Fibroblast of lung (primary cell): Measurements from ENCODE around the gene LTK. TPM values are rescaled to one million over a fixed set of nuclear protein-coding genes. Genes with fewer than 3 reads are reported as not detected.

Source experiments
- DNase-seq, 2 donors: peaks; one replicate each; pipeline versions ENCODE4 v3.0.0 to v3.0.0-alpha.2; 2010; ENCODE audit warnings: low read depth in 2 of 2
- H2AFZ ChIP-seq: 2 replicates; pipeline ENCODE4 v1.5.1; 2012; ENCODE audit warnings: low read length, control low read depth, inconsistent platforms
- H3K27ac ChIP-seq: 2 replicates; pipeline ENCODE4 v1.5.1; 2011; ENCODE audit warnings: low read length, control low read depth; ENCODE audit not compliant: insufficient read depth
- H3K27me3 ChIP-seq: 2 replicates; pipeline ENCODE4 v1.5.1; 2011; ENCODE audit warnings: mild to moderate bottlenecking, low read length; ENCODE audit not compliant: control insufficient read depth, insufficient read depth
- H3K36me3 ChIP-seq: 2 replicates; pipeline ENCODE4 v1.5.1; 2011; ENCODE audit warnings: low read length; ENCODE audit not compliant: control insufficient read depth, insufficient read depth
- H3K4me1 ChIP-seq: 2 replicates; pipeline ENCODE4 v1.5.1; 2011; ENCODE audit warnings: low read length; ENCODE audit not compliant: control insufficient read depth, insufficient read depth; ENCODE audit errors: extremely low read depth
- H3K4me2 ChIP-seq: 2 replicates; pipeline ENCODE4 v1.5.1; 2011; ENCODE audit warnings: low read length, control low read depth; ENCODE audit not compliant: insufficient read depth; ENCODE audit errors: extremely low read depth
- H3K4me3 ChIP-seq, 4 experiments: fragments of 200-600 bp in 1 of 4; sonication (generic) in 1 of 4; replicated peaks in 1 of 4; 2 replicates each; pipeline ENCODE4 v1.5.1; 2011 to 2016; ENCODE audit warnings: low read length in 4 of 4, low read depth in 3 of 4, mild to moderate bottlenecking in 3 of 4, control low read depth in 2 of 4, inconsistent platforms in 1 of 4, mixed read lengths in 1 of 4; ENCODE audit not compliant: insufficient read depth in 1 of 4; ENCODE audit errors: control extremely low read depth in 1 of 4
- H3K79me2 ChIP-seq: 2 replicates; pipeline ENCODE4 v1.5.1; 2012; ENCODE audit warnings: mild to moderate bottlenecking, low read length, inconsistent platforms; ENCODE audit not compliant: control insufficient read depth, insufficient read depth
- H3K9ac ChIP-seq: 2 replicates; pipeline ENCODE4 v1.5.1; 2011; ENCODE audit warnings: mild to moderate bottlenecking, low read length, control low read depth; ENCODE audit not compliant: insufficient read depth
- H3K9me3 ChIP-seq: 2 replicates; pipeline ENCODE4 v1.5.1; 2012; ENCODE audit warnings: low read depth, low read length; ENCODE audit not compliant: control insufficient read depth, insufficient read depth
- H4K20me1 ChIP-seq: 2 replicates; pipeline ENCODE4 v1.5.1; 2011; ENCODE audit warnings: low read length; ENCODE audit not compliant: control insufficient read depth, insufficient read depth; ENCODE audit errors: extremely low read depth
- CTCF ChIP-seq, 2 donors: IDR thresholded peaks in 1 of 2; conservative IDR thresholded peaks in 1 of 2; 1 replicate in 1 of 2; 2 replicates in 1 of 2; pipeline ENCODE4 v1.5.1; 2011 to 2012; ENCODE audit warnings: low read length in 2 of 2, control low read depth in 1 of 2, inconsistent platforms in 1 of 2, low read depth in 1 of 2, mild to moderate bottlenecking in 1 of 2
- EZH2 ChIP-seq: IDR thresholded peaks from 2 replicates; pipeline ENCODE4 v1.5.1; 2012; ENCODE audit warnings: low read length, control low read depth, mild to moderate bottlenecking; ENCODE audit errors: missing control alignments
- polyA plus RNA-seq, 2 donors: library from polyadenylated mRNA; depleted of rRNA in 1 of 2; stranded (reverse) in 1 of 2; unstranded in 1 of 2; fragments of >200 nt; gene quantifications; 2 replicates each; pipeline ENCODE4 v1.2.1, GENCODE V29; 2011 to 2012; ENCODE audit warnings: missing spikeins in 1 of 2
- total RNA-seq: library from RNA; depleted of rRNA; stranded (reverse); fragments of >200 nt; gene quantifications from 2 replicates; pipeline ENCODE4 v1.2.1, GENCODE V29; 2014

LTK gene
- total and polyA plus RNA-seq, 2 donors (not counting 1 experiment from before 2014, with no cell fraction given), result 0.14 to 0.99 TPM

GRCh38 chr15:41466711-41467110, 46.9 kb downstream of the LTK start:
- Histone ChIP-seq H3K9ac (no peak overlapping the region), H3K79me2 (no peaks in the 10 kb centered on the region), H2AFZ (no peak overlapping the region), H4K20me1 (no peaks in the 10 kb centered on the region), H3K27ac (no peak overlapping the region), H3K4me3 (no peak overlapping the region), H3K4me1 (no peaks in the 10 kb centered on the region), H3K4me2 (no peak overlapping the region), H3K36me3 (peaks cover 5% of the 10 kb centered on the region), H3K27me3 (no peaks in the 10 kb centered on the region), H3K9me3 (no peaks in the 10 kb centered on the region)
- TF ChIP-seq EZH2, result no peak
- TF ChIP-seq CTCF (conservative IDR thresholded peaks at IDR 0.05 in 1 of 2, IDR thresholded peaks at IDR 0.05 in 1 of 2; ENCODE audit: low read depth in 1 of 2, low read length in 2 of 2), result no peak
- no peak for DNase-seq

GRCh38 chr15:41465822-41466421, 47.7 kb downstream of the LTK start:
- no peak overlapping the region for H2AFZ ChIP-seq
- H3K27me3 ChIP-seq, result no peaks in the 10 kb centered on the region
- no peaks in the 10 kb centered on the region for H3K9me3 ChIP-seq
- no peaks in the 10 kb centered on the region for H4K20me1 ChIP-seq
- H3K4me3 ChIP-seq, result no peak overlapping the region
- TF ChIP-seq CTCF (conservative IDR thresholded peaks at IDR 0.05 in 1 of 2, IDR thresholded peaks at IDR 0.05 in 1 of 2; ENCODE audit: low read depth in 1 of 2, low read length in 2 of 2) (peak; percentile 99 to 100), EZH2 (no peak)
- no peaks in the 10 kb centered on the region for H3K4me1 ChIP-seq
- no peak overlapping the region for H3K4me2 ChIP-seq
- no peak overlapping the region for H3K27ac ChIP-seq
- H3K36me3 ChIP-seq, result peaks cover 5% of the 10 kb centered on the region
- no peaks in the 10 kb centered on the region for H3K79me2 ChIP-seq
- DNase-seq, result peak; percentile 45 to 84
- H3K9ac ChIP-seq, result no peak overlapping the region

GRCh38 chr15:41464889-41465580, 48.6 kb downstream of the LTK start:
- H3K4me1 ChIP-seq, result no peaks in the 10 kb centered on the region
- H3K27me3 ChIP-seq, result no peaks in the 10 kb centered on the region
- no peaks in the 10 kb centered on the region for H3K79me2 ChIP-seq
- no peaks in the 10 kb centered on the region for H3K9me3 ChIP-seq
- H2AFZ ChIP-seq, result no peak overlapping the region
- no peak overlapping the region for H3K4me2 ChIP-seq
- H3K9ac ChIP-seq, result no peak overlapping the region
- no peak overlapping the region for H3K4me3 ChIP-seq
- TF ChIP-seq EZH2, result no peak
- no peak for TF ChIP-seq CTCF (conservative IDR thresholded peaks at IDR 0.05 in 1 of 2, IDR thresholded peaks at IDR 0.05 in 1 of 2; ENCODE audit: low read depth in 1 of 2, low read length in 2 of 2)
- no peak for DNase-seq
- no peak overlapping the region for H3K27ac ChIP-seq
- H4K20me1 ChIP-seq, result no peaks in the 10 kb centered on the region
- H3K36me3 ChIP-seq, result peaks cover 1% of the 10 kb centered on the region
